SK-N-SH (cell line): ENCODE results near the gene POLR3B.

Source experiments
- CHD2 ChIP-seq: fragments of 150-350 bp; IDR thresholded peaks from 2 replicates; pipeline ENCODE4 v1.6.1; 2018; ENCODE audit warnings: low read length; ENCODE audit not compliant: partially characterized antibody
- CTCF ChIP-seq: fragments of 200-600 bp; sonication (generic); IDR thresholded peaks from 2 replicates; pipeline ENCODE4 v1.6.1; 2017; ENCODE audit warnings: antibody characterized with exemption, mild to moderate bottlenecking, moderate library complexity
- EP300 ChIP-seq, 2 experiments: IDR thresholded peaks; 2 replicates each; pipeline versions ENCODE4 v1.4.0 to v1.6.1; 2012; ENCODE audit warnings: borderline replicate concordance in 1 of 2, low read depth in 1 of 2, low read length in 1 of 2
- EZH2phosphoT487 ChIP-seq: fragments of 200-600 bp; sonication (generic); IDR thresholded peaks from 2 replicates; pipeline ENCODE4 v1.6.1; 2017; ENCODE audit warnings: low read depth, mixed run types, mild to moderate bottlenecking, antibody characterized with exemption, moderate library complexity, borderline replicate concordance
- FOSL2 ChIP-seq: IDR thresholded peaks from 2 replicates; pipeline ENCODE4 v1.4.0; 2012; ENCODE audit warnings: low read depth, mild to moderate bottlenecking, moderate library complexity, borderline replicate concordance
- GABPA ChIP-seq: IDR thresholded peaks from 2 replicates; pipeline ENCODE4 v1.4.0; 2012; ENCODE audit warnings: low read depth, mild to moderate bottlenecking
- GATA2 ChIP-seq: sonication (generic); formaldehyde crosslinking; IDR thresholded peaks from 2 replicates; pipeline ENCODE4 v1.5.0; 2020; ENCODE audit warnings: mild to moderate bottlenecking, missing genetic modification reagents
- JUND ChIP-seq: IDR thresholded peaks from 2 replicates; pipeline ENCODE4 v1.4.0; 2012
- MAX ChIP-seq: IDR thresholded peaks from 2 replicates; pipeline ENCODE4 v1.4.0; 2012; ENCODE audit warnings: low read depth
- MXI1 ChIP-seq: IDR thresholded peaks from 2 replicates; pipeline ENCODE4 v1.6.1; 2012; ENCODE audit warnings: mild to moderate bottlenecking, low read depth, low read length, improper control_type of control experiment
- PBX3 ChIP-seq: IDR thresholded peaks from 2 replicates; pipeline ENCODE4; 2012
- POLR2AphosphoS5 ChIP-seq: IDR thresholded peaks from 2 replicates; pipeline ENCODE4 v1.6.1; 2012; ENCODE audit warnings: low read depth, low read length
- RAD21 ChIP-seq: IDR thresholded peaks from 2 replicates; pipeline ENCODE4 v1.6.1; 2012; ENCODE audit warnings: mild to moderate bottlenecking, low read length
- TAF1 ChIP-seq: IDR thresholded peaks from 2 replicates; pipeline ENCODE4 v1.6.1; 2012; ENCODE audit warnings: low read depth, mild to moderate bottlenecking, low read length, moderate library complexity, borderline replicate concordance

- TF ChIP-seq PBX3 (no peak), CTCF (no peak), EZH2phosphoT487 (no peak), POLR2AphosphoS5 (no peak), JUND (no peak), GATA2 (CRISPR knock-in tag) (no peak), RAD21 (no peak), GABPA (no peak), EP300 (IDR thresholded peaks at IDR 0.05; ENCODE audit: borderline replicate concordance in 1 of 2, low read depth in 1 of 2, low read length in 1 of 2) (no peak), FOSL2 (no peak), TAF1 (no peak), CHD2 (no peak), MXI1 (no peak), MAX (no peak)
These were observed 25.0 kb upstream of the POLR3B start for GRCh38 chr12:106332536-106332935.
